SU-DHL-6 (cell line): ENCODE data around the gene PLA2G10.
"Not testable (repeated sequence)": the region's sequence is repeated elsewhere in the genome, so short reads cannot be mapped to it uniquely, and the experiment has no call there.

ENCODE experiments used
- CTCF ChIP-seq: fragments of 200-600 bp; sonication (generic); IDR thresholded peaks from one replicate; pipeline ENCODE4 v1.5.1; 2017; ENCODE audit warnings: antibody characterized with exemption, mild to moderate bottlenecking, low read length, moderate library complexity; ENCODE audit not compliant: insufficient read depth, poor library complexity, severe bottlenecking
- EZH2phosphoT487 ChIP-seq: fragments of 200-600 bp; sonication (generic), shearing (Covaris generic); conservative IDR thresholded peaks from 2 replicates; pipeline ENCODE4 v1.6.1; 2018; ENCODE audit warnings: mild to moderate bottlenecking, antibody characterized with exemption, low read length, moderate library complexity, mixed read lengths

- not testable (repeated sequence) for TF ChIP-seq CTCF, EZH2phosphoT487
Observed at GRCh38 chr16:14694129-14694528, at the start of gene PLA2G10.
